HL-60 (cell line): ENCODE measurements around the gene ANKS3.

Source experiments
- DNase-seq, 2 experiments: peaks; one replicate each; pipeline ENCODE4 v3.0.0-alpha.2; 2010 to 2020; ENCODE audit warnings: low read depth in 1 of 2, low spot score in 1 of 2
- H3K27ac ChIP-seq: fragments of 250-450 bp; sonication (Bioruptor Pico); replicated peaks from 2 replicates; pipeline ENCODE4 v1.5.1; 2020; ENCODE audit warnings: mild to moderate bottlenecking, moderate library complexity
- H3K27me3 ChIP-seq: fragments of 250-450 bp; sonication (Bioruptor Pico); 2 replicates; pipeline ENCODE4 v1.5.1; 2021; ENCODE audit warnings: mild to moderate bottlenecking, moderate library complexity; ENCODE audit not compliant: insufficient read depth, poor library complexity, severe bottlenecking
- H3K4me3 ChIP-seq: replicated peaks from 2 replicates; pipeline ENCODE4 v1.5.1; 2011; ENCODE audit warnings: mild to moderate bottlenecking, control low read depth, low read length; ENCODE audit not compliant: insufficient read depth
- CTCF ChIP-seq: IDR thresholded peaks from one replicate; pipeline ENCODE4 v1.5.1; 2011; ENCODE audit warnings: low read length, control low read depth, inconsistent platforms; ENCODE audit not compliant: insufficient read depth
- GABPA ChIP-seq: IDR thresholded peaks from 2 replicates; pipeline ENCODE4 v1.6.1; 2012; ENCODE audit warnings: low read depth
- POLR2AphosphoS5 ChIP-seq: IDR thresholded peaks from 2 replicates; pipeline ENCODE4 v1.6.1; 2012; ENCODE audit warnings: low read depth
- SPI1 ChIP-seq: IDR thresholded peaks from 2 replicates; pipeline ENCODE4 v1.6.1; 2012; ENCODE audit warnings: low read depth, mild to moderate bottlenecking, borderline replicate concordance
- TF ChIP-seq, protein P1 (sequence below): IDR thresholded peaks from 2 replicates; pipeline ENCODE4 v1.6.1; 2012; ENCODE audit warnings: low read depth; ENCODE audit not compliant: insufficient replicate concordance

The ANKS3 gene

DNA sequence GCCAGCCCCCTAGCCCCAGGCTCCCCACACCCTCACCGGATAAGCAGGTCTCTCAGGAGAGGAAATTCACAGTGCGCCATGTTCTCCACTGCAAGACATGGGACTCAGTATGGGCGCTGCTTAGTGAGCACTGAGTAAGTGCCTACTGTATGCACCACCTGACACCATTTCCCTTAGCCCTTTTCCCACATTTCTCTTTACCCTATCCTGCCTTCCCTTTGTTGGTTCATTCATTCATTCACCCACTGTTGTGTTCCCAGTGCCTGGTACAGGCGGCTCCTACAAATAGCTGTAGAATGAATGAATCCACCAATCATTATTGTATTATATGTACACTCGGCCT is 44.0 kb upstream of the ANKS3 start:
- TF ChIP-seq CTCF (no peak), SPI1 (no peak), GABPA (no peak), POLR2AphosphoS5 (no peak)
- TF ChIP-seq, protein P1, sequence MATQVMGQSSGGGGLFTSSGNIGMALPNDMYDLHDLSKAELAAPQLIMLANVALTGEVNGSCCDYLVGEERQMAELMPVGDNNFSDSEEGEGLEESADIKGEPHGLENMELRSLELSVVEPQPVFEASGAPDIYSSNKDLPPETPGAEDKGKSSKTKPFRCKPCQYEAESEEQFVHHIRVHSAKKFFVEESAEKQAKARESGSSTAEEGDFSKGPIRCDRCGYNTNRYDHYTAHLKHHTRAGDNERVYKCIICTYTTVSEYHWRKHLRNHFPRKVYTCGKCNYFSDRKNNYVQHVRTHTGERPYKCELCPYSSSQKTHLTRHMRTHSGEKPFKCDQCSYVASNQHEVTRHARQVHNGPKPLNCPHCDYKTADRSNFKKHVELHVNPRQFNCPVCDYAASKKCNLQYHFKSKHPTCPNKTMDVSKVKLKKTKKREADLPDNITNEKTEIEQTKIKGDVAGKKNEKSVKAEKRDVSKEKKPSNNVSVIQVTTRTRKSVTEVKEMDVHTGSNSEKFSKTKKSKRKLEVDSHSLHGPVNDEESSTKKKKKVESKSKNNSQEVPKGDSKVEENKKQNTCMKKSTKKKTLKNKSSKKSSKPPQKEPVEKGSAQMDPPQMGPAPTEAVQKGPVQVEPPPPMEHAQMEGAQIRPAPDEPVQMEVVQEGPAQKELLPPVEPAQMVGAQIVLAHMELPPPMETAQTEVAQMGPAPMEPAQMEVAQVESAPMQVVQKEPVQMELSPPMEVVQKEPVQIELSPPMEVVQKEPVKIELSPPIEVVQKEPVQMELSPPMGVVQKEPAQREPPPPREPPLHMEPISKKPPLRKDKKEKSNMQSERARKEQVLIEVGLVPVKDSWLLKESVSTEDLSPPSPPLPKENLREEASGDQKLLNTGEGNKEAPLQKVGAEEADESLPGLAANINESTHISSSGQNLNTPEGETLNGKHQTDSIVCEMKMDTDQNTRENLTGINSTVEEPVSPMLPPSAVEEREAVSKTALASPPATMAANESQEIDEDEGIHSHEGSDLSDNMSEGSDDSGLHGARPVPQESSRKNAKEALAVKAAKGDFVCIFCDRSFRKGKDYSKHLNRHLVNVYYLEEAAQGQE, result no peak
- no peak overlapping the region for H3K27ac ChIP-seq

GRCh38 chr16:4777339-4778049 is 43.4 kb upstream of the ANKS3 start:
- Histone ChIP-seq H3K27ac (no peak overlapping the region), H3K4me3 (no peak overlapping the region), H3K27me3 (no peaks in the 10 kb centered on the region)
- DNase-seq, result no peak
- TF ChIP-seq GABPA (no peak), CTCF (no peak), SPI1 (no peak), POLR2AphosphoS5 (no peak)
- TF ChIP-seq, protein P1, result no peak

More for the DNA sequence above, 44.0 kb upstream of the ANKS3 start:
- no peak for DNase-seq
- Histone ChIP-seq H3K4me3 (no peak overlapping the region), H3K27me3 (no peaks in the 10 kb centered on the region)

DNA sequence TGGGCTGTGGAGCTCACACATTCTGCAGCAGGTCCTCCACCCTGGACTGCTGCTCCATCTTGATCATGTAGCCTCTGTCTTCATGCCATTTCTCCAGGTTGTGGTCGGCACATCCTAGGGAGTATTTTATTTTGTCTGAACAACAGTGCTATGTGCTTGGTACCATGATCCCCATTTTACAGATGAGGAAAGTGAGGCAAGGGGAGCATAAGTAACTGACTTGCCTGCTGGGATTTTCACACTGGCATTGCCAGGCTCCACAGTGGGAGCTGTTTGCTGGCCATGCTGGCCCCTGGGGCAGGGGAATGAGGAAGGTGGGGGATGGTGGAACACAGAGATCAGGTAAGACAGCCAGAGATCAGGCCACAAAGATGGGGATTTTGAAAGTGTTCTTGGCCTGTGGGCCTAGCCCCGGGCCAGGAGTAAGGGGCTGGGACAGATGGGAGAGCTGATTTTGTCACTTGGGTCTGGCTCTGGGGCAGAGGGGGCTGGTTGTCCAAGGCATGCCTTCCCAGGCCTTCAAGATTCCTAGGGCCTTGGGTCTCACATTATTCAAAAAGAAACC is 42.2 kb upstream of the ANKS3 start:
- no peak overlapping the region for H3K4me3 ChIP-seq
- no peak for DNase-seq
- H3K27ac ChIP-seq, result no peak overlapping the region
- H3K27me3 ChIP-seq, result no peaks in the 10 kb centered on the region
- TF ChIP-seq CTCF (no peak), SPI1 (no peak), POLR2AphosphoS5 (no peak), GABPA (no peak)
- TF ChIP-seq, protein P1, result no peak
